ENCODE results near the gene IGSF9B.

DNA sequence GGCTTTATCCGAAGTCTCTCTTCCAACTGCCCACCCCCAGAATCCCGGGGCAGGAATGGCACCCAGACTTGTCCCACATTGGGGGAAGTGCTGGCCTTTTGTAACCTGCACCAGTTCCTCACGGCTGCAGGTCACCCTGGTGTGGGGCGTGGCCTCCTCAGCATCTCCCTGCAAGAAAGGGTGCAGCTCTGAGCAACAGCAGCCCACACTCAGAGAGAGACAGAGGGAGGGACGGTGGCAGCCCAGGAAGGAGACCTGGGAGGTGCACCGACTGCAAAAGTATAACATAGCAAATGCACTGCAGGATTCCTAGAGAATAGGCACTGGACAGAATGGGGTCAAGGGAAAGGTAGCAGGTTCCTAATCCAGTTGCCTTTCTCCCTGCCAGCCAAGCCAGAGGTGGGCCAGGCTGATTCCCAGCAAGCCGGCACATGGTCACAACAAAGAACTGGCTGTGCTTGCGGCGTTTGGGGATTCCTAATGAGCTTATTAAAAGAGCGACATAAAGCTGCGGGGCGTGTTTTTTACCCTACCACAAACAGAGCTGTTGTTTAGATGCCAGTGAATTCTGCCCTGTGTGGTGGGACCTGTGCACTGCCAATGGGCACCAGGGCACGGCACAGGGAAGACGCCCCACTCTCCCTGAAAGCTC lies 18.2 kb upstream of the IGSF9B start:
- TF ChIP-seq, protein P1, sequence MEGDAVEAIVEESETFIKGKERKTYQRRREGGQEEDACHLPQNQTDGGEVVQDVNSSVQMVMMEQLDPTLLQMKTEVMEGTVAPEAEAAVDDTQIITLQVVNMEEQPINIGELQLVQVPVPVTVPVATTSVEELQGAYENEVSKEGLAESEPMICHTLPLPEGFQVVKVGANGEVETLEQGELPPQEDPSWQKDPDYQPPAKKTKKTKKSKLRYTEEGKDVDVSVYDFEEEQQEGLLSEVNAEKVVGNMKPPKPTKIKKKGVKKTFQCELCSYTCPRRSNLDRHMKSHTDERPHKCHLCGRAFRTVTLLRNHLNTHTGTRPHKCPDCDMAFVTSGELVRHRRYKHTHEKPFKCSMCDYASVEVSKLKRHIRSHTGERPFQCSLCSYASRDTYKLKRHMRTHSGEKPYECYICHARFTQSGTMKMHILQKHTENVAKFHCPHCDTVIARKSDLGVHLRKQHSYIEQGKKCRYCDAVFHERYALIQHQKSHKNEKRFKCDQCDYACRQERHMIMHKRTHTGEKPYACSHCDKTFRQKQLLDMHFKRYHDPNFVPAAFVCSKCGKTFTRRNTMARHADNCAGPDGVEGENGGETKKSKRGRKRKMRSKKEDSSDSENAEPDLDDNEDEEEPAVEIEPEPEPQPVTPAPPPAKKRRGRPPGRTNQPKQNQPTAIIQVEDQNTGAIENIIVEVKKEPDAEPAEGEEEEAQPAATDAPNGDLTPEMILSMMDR (IDR thresholded peaks at IDR 0.05), result no peak
- no peak for TF ChIP-seq POLR2AphosphoS5 (IDR thresholded peaks at IDR 0.05)

All from prostate gland (tissue), 2 donors.